HG03108 (cell line): ENCODE measurements around the gene ZNF334.

Experiments used
- ATAC-seq: cut with Tn5 transposase; IDR thresholded peaks from one replicate; pipeline ENCODE4 v1.9.1; 2021; ENCODE audit warnings: moderate library complexity; ENCODE audit not compliant: unreplicated experiment

The ZNF334 gene

GRCh38 chr20:46512943-46513844 lies at the start of gene ZNF334:
TSS of gene ZNF334 (minus strand) at chr20:46513559. CDS start at chr20:46512102, 1,457 bp downstream.
- peak; percentile 73 for ATAC-seq

- ATAC-seq: no peak
Measured at GRCh38 chr20:46562373-46563169, 49.2 kb upstream of the ZNF334 start.

GRCh38 chr20:46562009-46562372 lies 48.6 kb upstream of the ZNF334 start:
- no peak for ATAC-seq

- no peak for ATAC-seq
Measured at GRCh38 chr20:46559685-46560440, 46.5 kb upstream of the ZNF334 start.

- ATAC-seq: no peak
Measured at GRCh38 chr20:46559001-46559400, 45.6 kb upstream of the ZNF334 start.

GRCh38 chr20:46558511-46558959 lies 45.2 kb upstream of the ZNF334 start:
- no peak for ATAC-seq

GRCh38 chr20:46557231-46557956 lies 44.0 kb upstream of the ZNF334 start:
- no peak for ATAC-seq

- ATAC-seq: no peak
Measured at GRCh38 chr20:46555370-46555956, 42.1 kb upstream of the ZNF334 start.

- ATAC-seq: no peak
Measured at GRCh38 chr20:46554828-46555227, 41.5 kb upstream of the ZNF334 start.

- ATAC-seq: no peak
Measured at GRCh38 chr20:46553926-46554325, 40.6 kb upstream of the ZNF334 start.

GRCh38 chr20:46552460-46553420 lies 39.4 kb upstream of the ZNF334 start:
- ATAC-seq: peak; percentile 68

GRCh38 chr20:46551522-46552381 lies 38.4 kb upstream of the ZNF334 start:
- no peak for ATAC-seq

GRCh38 chr20:46550461-46550860 lies 37.1 kb upstream of the ZNF334 start, which contains the start of gene OCSTAMP:
TSS of gene OCSTAMP (minus strand) at chr20:46550654. CDS start at chr20:46550560, 94 bp downstream.
- no peak for ATAC-seq

- ATAC-seq: no peak
Measured at GRCh38 chr20:46549188-46549972, 36.0 kb upstream of the ZNF334 start.

- ATAC-seq: no peak
Measured at GRCh38 chr20:46548688-46549087, 35.3 kb upstream of the ZNF334 start.

- ATAC-seq: no peak
Measured at GRCh38 chr20:46547995-46548394, 34.6 kb upstream of the ZNF334 start.

- no peak for ATAC-seq
Measured at GRCh38 chr20:46546936-46547335, 33.6 kb upstream of the ZNF334 start.
